GM18505 (cell line): ENCODE results near the gene TMEM53.
A peak's percentile ranks its signal among the peaks of the same experiment; 100 is the strongest.

Experiments used
- ATAC-seq: cut with Tn5 transposase; IDR thresholded peaks from one replicate; pipeline ENCODE4 v1.9.1; 2021; ENCODE audit not compliant: unreplicated experiment
- POLR2A ChIP-seq: IDR thresholded peaks from 4 replicates; pipeline ENCODE4 v1.6.1; 2011; ENCODE audit warnings: borderline replicate concordance; ENCODE audit not compliant: insufficient read depth, insufficient read length; ENCODE audit errors: extremely low read depth

Gene TMEM53

GRCh38 chr1:44693159-44693558 is 18.9 kb upstream of the TMEM53 start:
- no peak for ATAC-seq
- no peak for TF ChIP-seq POLR2A

GRCh38 chr1:44689447-44689765 is 15.1 kb upstream of the TMEM53 start:
- no peak for ATAC-seq
- TF ChIP-seq POLR2A, result no peak

- no peak for ATAC-seq
- TF ChIP-seq POLR2A, result no peak
Observed at GRCh38 chr1:44688760-44689446, 14.6 kb upstream of the TMEM53 start.

GRCh38 chr1:44685881-44686280 is 11.6 kb upstream of the TMEM53 start:
- no peak for TF ChIP-seq POLR2A
- no peak for ATAC-seq

- TF ChIP-seq POLR2A, result no peak
- no peak for ATAC-seq
Observed at GRCh38 chr1:44685218-44685617, 10.9 kb upstream of the TMEM53 start.

GRCh38 chr1:44684525-44684924 is 10.2 kb upstream of the TMEM53 start:
- no peak for TF ChIP-seq POLR2A
- ATAC-seq, result peak; percentile 73

GRCh38 chr1:44682883-44683265 is 8.6 kb upstream of the TMEM53 start:
- no peak for ATAC-seq

GRCh38 chr1:44681905-44682882 is 7.9 kb upstream of the TMEM53 start:
- ATAC-seq, result no peak
- no peak for TF ChIP-seq POLR2A

More at GRCh38 chr1:44682883-44683265, 8.6 kb upstream of the TMEM53 start:
- TF ChIP-seq POLR2A, result no peak

GRCh38 chr1:44679468-44679867 is 5.2 kb upstream of the TMEM53 start:
- no peak for TF ChIP-seq POLR2A
- no peak for ATAC-seq

- TF ChIP-seq POLR2A, result no peak
- ATAC-seq, result no peak
Observed at GRCh38 chr1:44678626-44679025, 4.3 kb upstream of the TMEM53 start.

GRCh38 chr1:44678120-44678519 is 3.8 kb upstream of the TMEM53 start:
- no peak for TF ChIP-seq POLR2A
- ATAC-seq, result no peak

- TF ChIP-seq POLR2A, result no peak
Observed at GRCh38 chr1:44677201-44677766, 3.0 kb upstream of the TMEM53 start.

GRCh38 chr1:44676484-44677200 is 2.4 kb upstream of the TMEM53 start:
- ATAC-seq, result no peak
- no peak for TF ChIP-seq POLR2A

More at GRCh38 chr1:44677201-44677766, 3.0 kb upstream of the TMEM53 start:
- no peak for ATAC-seq
